CD4-positive, alpha-beta T cell treated with Interferon gamma for 1 hour (primary cell): Measurements from ENCODE around the gene STARD4.

Source experiments
- DNase-seq: peaks from one replicate; pipeline ENCODE4 v3.0.0-alpha.2; 2020

Gene STARD4, protein sequence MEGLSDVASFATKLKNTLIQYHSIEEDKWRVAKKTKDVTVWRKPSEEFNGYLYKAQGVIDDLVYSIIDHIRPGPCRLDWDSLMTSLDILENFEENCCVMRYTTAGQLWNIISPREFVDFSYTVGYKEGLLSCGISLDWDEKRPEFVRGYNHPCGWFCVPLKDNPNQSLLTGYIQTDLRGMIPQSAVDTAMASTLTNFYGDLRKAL

DNA sequence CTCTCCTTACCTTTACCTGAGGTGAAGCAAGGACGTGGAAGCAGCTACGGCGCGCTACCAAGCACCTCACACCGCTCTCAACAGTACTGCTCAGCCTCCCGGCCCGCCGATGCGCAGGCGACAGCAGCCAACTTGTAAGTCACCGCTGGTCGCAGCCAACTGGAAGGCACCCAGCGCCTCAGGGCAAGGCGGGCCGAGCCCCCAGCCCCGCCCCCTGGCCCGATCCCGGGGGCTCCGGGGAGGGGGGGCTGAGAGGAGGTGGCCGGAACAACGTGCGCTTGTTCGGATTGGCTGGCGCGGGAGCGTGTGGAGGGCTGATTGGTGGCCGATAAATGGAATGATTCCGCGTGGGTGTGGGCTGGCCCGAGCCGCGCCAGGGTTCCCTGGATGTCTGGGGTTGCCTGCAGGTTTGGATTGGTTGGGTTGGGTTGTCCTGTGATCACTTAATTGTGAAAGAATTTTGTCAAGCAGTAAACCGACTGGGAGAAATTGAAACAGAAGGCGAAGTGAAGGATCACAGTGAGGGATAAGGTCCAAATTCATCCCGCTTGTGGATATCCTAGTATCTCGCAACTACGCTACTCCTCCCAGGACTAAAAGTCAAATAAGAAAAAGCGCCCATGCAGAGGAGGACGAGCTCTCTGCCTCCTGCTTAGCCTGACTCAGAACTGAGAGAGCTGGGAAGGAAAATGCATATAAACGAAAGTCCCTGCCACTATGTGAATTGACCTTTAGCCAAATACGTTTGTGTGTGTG lies at the start of gene STARD4:
TSS of gene STARD4 (minus strand) at position 161 of the 756 bp plus-strand sequence. CDS start 5,102 bp downstream, outside the sequence.
- peak; percentile 95 for DNase-seq

DNA sequence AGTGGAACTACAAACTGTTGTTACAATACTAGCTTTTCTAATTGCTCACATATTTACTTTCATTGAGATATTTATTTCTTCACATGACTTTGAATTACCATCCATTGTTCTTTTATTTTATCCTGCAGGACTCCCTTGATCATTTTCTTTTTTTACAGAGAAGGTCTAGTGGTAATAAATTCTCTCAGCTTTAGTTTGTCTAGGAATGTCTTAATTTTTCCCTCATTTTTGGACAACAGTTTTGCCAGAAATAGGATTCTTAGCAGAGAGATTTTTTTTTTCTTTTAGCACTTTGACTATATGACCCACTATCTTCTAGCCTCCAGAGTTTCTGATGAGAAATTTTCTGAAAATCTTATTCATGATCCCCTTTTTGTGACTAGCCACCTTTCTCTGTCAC lies 47.3 kb upstream of the STARD4 start:
- no peak for DNase-seq

DNA sequence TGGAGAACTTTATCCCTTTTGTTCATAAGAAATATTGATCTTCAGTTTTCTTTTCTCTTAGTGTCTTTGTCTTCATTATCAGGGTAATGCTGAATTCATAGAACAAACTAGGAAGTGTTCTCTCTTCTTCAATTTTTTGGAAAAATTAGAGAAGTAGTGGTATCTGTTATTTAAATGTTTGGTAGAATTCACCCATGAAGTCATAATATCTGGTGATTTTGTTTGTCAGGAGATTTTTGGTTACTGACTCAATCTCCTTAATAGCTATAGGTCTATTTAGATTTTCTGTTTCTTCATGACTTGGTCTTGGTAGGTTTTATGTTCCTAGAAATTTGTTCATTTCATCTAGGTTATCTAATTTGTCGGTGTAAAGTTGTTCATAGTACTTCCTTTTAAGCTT lies 45.4 kb upstream of the STARD4 start:
- DNase-seq: no peak

- no peak for DNase-seq
Observed at GRCh38 chr5:111557111-111557510, 44.8 kb upstream of the STARD4 start.

DNA sequence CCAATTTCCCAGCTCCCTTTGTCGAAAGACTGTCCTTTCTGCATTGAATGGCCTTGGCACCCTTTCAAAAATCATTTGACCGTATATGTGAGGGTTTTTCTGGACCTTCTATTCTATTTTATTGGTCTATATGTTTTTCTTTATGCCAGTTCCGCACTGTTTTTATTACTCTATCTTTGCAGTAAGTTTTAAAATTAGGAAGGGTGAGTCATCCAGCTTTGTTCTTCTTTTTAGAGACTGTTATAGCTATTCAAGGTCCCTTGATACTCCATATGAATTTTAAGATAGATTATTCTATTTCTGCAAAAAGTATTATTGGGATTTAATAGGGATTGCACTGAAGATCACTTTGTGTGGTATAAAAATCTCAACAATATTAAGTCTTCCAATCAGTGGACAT lies 44.2 kb upstream of the STARD4 start:
- no peak for DNase-seq

- no peak for DNase-seq
Observed at GRCh38 chr5:111555760-111556159, 43.4 kb upstream of the STARD4 start.

GRCh38 chr5:111553868-111554267 lies 41.5 kb upstream of the STARD4 start:
- no peak for DNase-seq

GRCh38 chr5:111552896-111553295 lies 40.6 kb upstream of the STARD4 start:
- no peak for DNase-seq

DNA sequence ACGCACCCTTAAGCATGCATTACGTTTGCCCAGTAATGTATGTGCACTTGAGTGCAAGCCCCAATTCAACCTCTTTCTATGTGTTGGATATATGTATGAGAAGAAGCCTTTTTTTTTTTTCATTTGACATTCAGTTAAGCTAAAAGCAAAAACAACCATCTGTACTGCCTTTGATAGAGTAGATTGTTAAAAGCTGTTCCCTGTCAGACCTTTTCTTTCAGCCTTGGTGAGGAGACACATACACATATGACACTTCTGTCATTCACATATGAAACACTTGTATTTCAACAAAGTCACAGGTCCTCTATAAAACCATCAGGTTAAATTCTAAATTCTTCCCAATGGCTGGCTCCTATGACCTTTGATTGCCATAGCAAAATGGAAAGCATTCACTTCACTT lies 40.2 kb upstream of the STARD4 start:
- DNase-seq: no peak

DNA sequence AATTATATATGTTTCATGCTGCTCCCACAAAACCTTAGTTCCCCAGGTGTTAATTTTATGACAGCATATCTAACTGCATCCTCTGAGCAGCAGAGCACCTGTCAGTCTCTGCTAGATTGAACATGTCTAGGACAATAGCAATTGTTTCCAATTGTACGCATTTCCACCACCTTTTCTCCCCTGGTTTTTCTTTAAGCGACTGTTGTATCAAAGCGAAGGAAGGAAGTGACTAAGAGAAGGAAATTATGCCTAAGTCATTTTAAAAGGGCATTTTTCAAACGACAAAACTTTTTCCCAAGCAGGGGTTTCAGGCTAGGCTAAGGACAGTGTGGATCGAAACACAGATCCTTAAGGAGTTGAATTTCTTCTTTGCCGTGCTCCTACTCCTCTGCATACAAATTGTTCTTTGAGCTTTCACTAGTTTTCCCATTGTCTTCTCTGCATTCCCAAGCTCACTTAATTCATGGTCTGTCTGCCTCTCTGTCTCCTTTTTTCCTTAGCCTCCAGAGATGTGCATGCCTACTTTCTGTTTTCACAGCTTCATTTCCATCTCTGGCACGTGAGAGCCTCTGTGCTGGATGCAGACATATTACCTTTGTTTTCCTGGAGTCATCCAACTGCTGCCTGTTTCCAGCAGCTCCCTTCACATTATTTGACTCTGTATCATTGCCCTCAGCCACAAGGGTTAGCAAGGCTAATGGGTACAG lies 39.4 kb upstream of the STARD4 start:
- DNase-seq: no peak

DNA sequence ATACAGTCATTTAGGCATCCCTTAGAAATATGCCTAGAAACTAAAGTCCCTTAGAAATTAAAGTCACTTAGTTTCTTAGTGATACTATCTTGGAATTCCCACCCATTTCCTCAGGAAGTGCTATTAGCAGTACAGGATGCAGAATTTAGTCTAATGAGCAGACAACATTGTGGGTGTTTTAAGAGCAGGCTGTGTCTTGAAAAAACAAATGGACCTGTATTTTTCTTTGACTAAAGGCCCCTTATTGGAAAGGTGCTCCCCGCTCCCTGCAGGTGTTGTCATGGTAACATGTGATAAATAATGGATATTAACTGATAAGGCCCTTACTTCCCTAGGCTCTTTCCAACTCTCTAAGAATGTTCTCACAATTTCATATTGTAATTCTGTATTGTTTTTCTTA lies 38.8 kb upstream of the STARD4 start:
- DNase-seq: no peak

GRCh38 chr5:111550282-111551020 lies 38.1 kb upstream of the STARD4 start:
- peak; percentile 53 for DNase-seq

DNA sequence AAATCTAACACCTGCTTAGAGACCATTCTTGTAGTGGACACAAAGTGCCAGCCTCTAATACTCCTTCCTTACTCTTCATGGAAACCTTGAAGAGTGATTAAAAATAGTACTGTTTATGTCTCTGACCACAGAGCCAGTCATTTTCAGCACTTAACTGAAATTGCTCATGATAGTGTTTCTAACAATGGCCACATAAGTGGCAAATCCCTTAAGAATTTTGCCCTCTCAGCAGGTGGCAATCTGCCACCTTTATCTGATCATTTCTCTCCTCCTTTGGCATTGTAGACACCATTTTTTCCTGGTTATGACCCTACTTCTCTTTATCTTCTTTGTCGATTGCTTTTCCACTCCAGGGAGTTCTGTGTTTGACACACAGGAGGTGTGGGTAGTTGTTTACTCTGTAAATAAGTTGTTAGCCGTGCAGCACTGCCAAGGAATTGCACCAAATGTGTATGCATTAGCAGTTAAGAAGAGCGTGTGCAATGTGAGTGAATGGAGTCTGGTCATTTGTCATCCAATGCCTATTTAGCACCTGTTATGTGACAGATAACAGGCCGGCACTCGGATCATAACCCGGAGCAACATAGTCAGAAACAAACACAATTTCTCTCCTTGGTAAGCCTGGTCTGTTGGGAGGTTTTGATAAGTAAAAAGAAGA lies 36.8 kb upstream of the STARD4 start:
- no peak for DNase-seq

DNA sequence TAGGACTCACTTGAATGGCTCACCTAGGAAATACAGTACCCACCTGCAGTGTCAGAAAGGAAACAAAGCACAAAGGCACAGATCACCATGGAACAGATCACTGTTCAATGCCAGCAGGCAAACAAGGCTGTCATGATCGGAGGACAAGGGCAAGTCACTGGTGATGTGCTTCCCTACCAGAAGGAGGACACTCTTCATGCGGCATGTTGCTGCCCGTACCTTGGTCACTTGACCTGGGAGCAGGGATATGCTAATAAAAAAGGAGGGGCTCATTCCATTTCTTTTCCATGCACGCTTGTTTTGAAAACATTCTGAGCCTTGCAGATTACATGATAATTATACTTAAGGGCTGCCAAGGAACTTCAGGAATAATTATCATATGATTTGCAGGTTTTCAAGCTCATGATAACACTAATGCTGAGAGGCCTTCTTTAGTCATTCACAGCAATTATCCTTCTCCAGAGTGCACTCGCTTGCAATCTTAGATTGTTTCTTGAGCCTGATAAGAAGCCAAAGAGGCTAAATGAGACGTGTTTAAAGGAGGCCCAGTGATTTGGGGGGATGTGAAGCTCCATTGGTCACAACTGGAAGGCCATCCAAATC lies 36.1 kb upstream of the STARD4 start:
- DNase-seq: no peak

DNA sequence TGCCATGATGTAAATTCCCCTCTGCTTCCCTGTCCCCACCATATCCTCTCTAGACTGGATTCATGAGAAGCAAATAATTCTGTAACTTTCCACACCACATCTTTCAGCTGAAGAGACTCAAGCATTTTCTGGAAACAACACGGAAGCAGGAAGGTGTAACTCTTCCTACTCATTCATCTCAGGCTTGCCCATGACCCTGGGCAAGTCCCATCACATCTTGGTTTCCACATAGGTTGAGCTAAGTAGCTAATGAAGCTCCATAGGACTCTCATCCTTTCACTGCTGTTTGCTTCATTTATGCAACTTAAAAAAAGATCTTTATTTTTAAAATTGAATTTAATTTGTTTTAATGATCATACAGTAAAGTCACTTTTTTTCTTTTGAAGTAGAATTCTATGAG lies 32.7 kb upstream of the STARD4 start:
- DNase-seq: no peak

- DNase-seq: no peak
Observed at GRCh38 chr5:111537141-111538024, 25.0 kb upstream of the STARD4 start.

DNA sequence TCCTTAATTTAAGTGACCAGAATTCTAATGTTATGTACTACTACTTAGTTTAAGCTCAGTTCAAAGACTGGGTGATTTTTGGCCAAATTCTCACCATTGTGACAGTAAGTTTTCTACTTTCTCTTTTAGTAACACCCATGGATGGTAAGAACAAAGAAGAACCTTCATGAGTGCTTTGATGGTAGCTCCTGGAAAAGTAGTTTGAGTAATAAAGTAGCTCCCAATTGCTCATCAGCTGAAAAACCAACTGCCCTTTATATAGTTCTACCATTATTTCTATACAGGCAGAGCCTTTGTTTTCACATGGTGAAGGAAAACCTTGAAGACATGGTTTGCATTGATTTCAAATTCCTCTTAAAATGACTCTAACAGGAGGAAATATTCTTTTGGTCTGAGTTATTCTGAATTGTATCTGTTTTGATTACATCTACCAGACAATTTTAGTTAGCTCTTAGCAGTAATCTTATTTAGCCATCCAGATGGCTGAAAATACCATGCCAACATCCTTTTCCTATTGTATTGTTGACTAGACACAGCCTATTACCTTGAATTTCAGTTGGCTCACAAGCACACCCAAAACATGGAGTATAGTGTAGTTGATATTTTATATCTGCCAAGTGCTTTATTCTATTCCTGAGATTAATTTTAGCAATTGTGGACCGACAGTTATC lies 23.7 kb upstream of the STARD4 start:
- no peak for DNase-seq

GRCh38 chr5:111532886-111533582 lies 20.7 kb upstream of the STARD4 start:
- no peak for DNase-seq

GRCh38 chr5:111530298-111530740 lies 18.0 kb upstream of the STARD4 start:
- peak; percentile 93 for DNase-seq

- no peak for DNase-seq
Observed at GRCh38 chr5:111528056-111528455, 15.7 kb upstream of the STARD4 start.
